AG04450 (cell line): ENCODE data around the gene LMLN. TPM values are rescaled to one million over a fixed set of nuclear protein-coding genes. Genes with fewer than 3 reads are reported as not detected.

ENCODE experiments used
- CTCF ChIA-PET: fragments of 300-600, 350-600 bp; formaldehyde crosslinking; extraction: SDS; loops from one replicate; lab custom pipeline; 2022; ENCODE audit warnings: antibody characterized with exemption, inconsistent platforms; lab: Charles Lee
- POLR2A ChIA-PET: fragments of 350-600 bp; formaldehyde crosslinking; extraction: SDS; loops from one replicate; lab custom pipeline; 2021; ENCODE audit warnings: antibody characterized with exemption, inconsistent platforms; lab: Yijun Ruan, JAX
- DNase-seq: peaks from one replicate; pipeline ENCODE4 v3.0.0-alpha.2; 2011; ENCODE audit warnings: low read depth, low spot score
- H3K27ac ChIP-seq: one replicate; pipeline ENCODE4 v1.5.1; 2012; ENCODE audit warnings: low read depth, low read length, control low read depth
- H3K27me3 ChIP-seq: one replicate; pipeline ENCODE4 v1.6.0; 2012; ENCODE audit warnings: low read length; ENCODE audit not compliant: control insufficient read depth, insufficient read depth
- H3K4me3 ChIP-seq: 2 replicates; pipeline ENCODE4 v1.5.1; 2011; ENCODE audit warnings: mild to moderate bottlenecking, low read depth, low read length, control low read depth
- H3K9me3 ChIP-seq: 2 replicates; pipeline ENCODE4 v1.5.1; 2012; ENCODE audit warnings: low read length; ENCODE audit not compliant: control insufficient read depth, insufficient read depth
- CTCF ChIP-seq: IDR thresholded peaks from 2 replicates; pipeline ENCODE4 v1.5.1; 2011; ENCODE audit warnings: low read depth, low read length, control low read depth, inconsistent platforms
- polyA plus RNA-seq: library from polyadenylated mRNA; depleted of rRNA; stranded (reverse); fragments of >200 nt; gene quantifications from 2 replicates; pipeline ENCODE4 v1.2.3, GENCODE V29; 2011

The LMLN gene
- polyA plus RNA-seq, 1 experiment, result 6.4 TPM

GRCh38 chr3:198062068-198062465 lies 102.0 kb downstream of the LMLN start:
- Histone ChIP-seq H3K4me3 (no peak overlapping the region), H3K9me3 (no peaks in the 10 kb centered on the region), H3K27ac (no peak overlapping the region), H3K27me3 (peaks cover 32% of the 10 kb centered on the region)
- ChIA-PET CTCF (interaction anchor here (0.8 kb wide), 1 partner anchor 18 kb away, joined by 5 read pairs; no protein-coding TSS in a partner anchor), POLR2A (no interaction called here)
- DNase-seq, result no peak
- no peak for TF ChIP-seq CTCF

- no peak for TF ChIP-seq CTCF
- Histone ChIP-seq H3K9me3 (no peaks in the 10 kb centered on the region), H3K27ac (no peak overlapping the region), H3K27me3 (peaks cover 25% of the 10 kb centered on the region), H3K4me3 (no peak overlapping the region)
- DNase-seq, result no peak
- ChIA-PET CTCF (no interaction called here), POLR2A (no interaction called here)
These were observed 104.4 kb downstream of the LMLN start for GRCh38 chr3:198064420-198064819.

- H3K27me3 ChIP-seq, result peaks cover 20% of the 10 kb centered on the region
- no peaks in the 10 kb centered on the region for H3K9me3 ChIP-seq
- no peak overlapping the region for H3K27ac ChIP-seq
- no peak overlapping the region for H3K4me3 ChIP-seq
- no peak for TF ChIP-seq CTCF
- no peak for DNase-seq
- ChIA-PET POLR2A (interaction anchor here (0.7 kb wide), 1 partner anchor 275 kb away, joined by 5 read pairs; the partner anchor contains the start of gene LRCH3), CTCF (interaction anchor here (1.7 kb wide), 1 partner anchor 15 kb away, joined by 9 read pairs; no protein-coding TSS in a partner anchor)
These were observed 105.9 kb downstream of the LMLN start for GRCh38 chr3:198065897-198066296.

GRCh38 chr3:198067416-198067815 lies 107.4 kb downstream of the LMLN start:
- ChIA-PET CTCF (interaction anchor here (1.4 kb wide), 1 partner anchor 13 kb away, joined by 4 read pairs; no protein-coding TSS in a partner anchor), POLR2A (no interaction called here)
- no peak overlapping the region for H3K27ac ChIP-seq
- no peak overlapping the region for H3K4me3 ChIP-seq
- H3K9me3 ChIP-seq, result no peaks in the 10 kb centered on the region
- H3K27me3 ChIP-seq, result peaks cover 16% of the 10 kb centered on the region
- no peak for DNase-seq
- no peak for TF ChIP-seq CTCF

GRCh38 chr3:198070871-198071270 lies 110.9 kb downstream of the LMLN start:
- H3K27ac ChIP-seq, result no peak overlapping the region

More at GRCh38 chr3:198070871-198071270, 110.9 kb downstream of the LMLN start:
- Histone ChIP-seq H3K9me3 (no peaks in the 10 kb centered on the region), H3K27me3 (peaks cover 10% of the 10 kb centered on the region), H3K4me3 (no peak overlapping the region)
- CTCF ChIA-PET, result interaction anchor here (1.2 to 4.3 kb wide), 2 partner anchors 9 to 11 kb away, joined by 3 to 25 read pairs; no protein-coding TSS in a partner anchor
- POLR2A ChIA-PET, result no interaction called here
- TF ChIP-seq CTCF, result no peak
- no peak for DNase-seq
